ENCODE results near the gene SPATA31D4.

SPATA31D4 gene

GRCh38 chr9:81886665-81887064 lies 41.6 kb upstream of the SPATA31D4 start:
- H3K27me3 ChIP-seq (ENCODE audit: low read length): no peaks in the 10 kb centered on the region
- H3K4me2 ChIP-seq (ENCODE audit: low read depth, low read length, poor library complexity, severe bottlenecking): no peak overlapping the region
- no peaks in the 10 kb centered on the region for H3F3A ChIP-seq (ENCODE audit: insufficient read depth)
- TF ChIP-seq CTCF (IDR thresholded peaks at IDR 0.05; ENCODE audit: insufficient read depth, low read length, poor library complexity, severe bottlenecking) (no peak), EZH2phosphoT487 (conservative IDR thresholded peaks at IDR 0.05; ENCODE audit: low read length) (no peak)
- H3K36me3 ChIP-seq (ENCODE audit: low read length): no peaks in the 10 kb centered on the region
- H2AFZ ChIP-seq (ENCODE audit: low read depth, low read length, severe bottlenecking): no peak overlapping the region
- H3K9me2 ChIP-seq (replicated peaks; ENCODE audit: insufficient read depth, low read length): no peaks in the 10 kb centered on the region
- H3K9ac ChIP-seq (ENCODE audit: low read length): no peak overlapping the region
- no peaks in the 10 kb centered on the region for H4K20me1 ChIP-seq (ENCODE audit: low read depth, low read length)
- H3K27ac ChIP-seq (ENCODE audit: low read depth, low read length): no peak overlapping the region
- H3K4me3 ChIP-seq (ENCODE audit: insufficient read depth, low read length, poor library complexity, severe bottlenecking): no peak overlapping the region
- H3K9me3 ChIP-seq (ENCODE audit: insufficient read depth, low read length): no peaks in the 10 kb centered on the region
- H3K79me2 ChIP-seq (ENCODE audit: insufficient read depth, low read length): no peaks in the 10 kb centered on the region

DNA sequence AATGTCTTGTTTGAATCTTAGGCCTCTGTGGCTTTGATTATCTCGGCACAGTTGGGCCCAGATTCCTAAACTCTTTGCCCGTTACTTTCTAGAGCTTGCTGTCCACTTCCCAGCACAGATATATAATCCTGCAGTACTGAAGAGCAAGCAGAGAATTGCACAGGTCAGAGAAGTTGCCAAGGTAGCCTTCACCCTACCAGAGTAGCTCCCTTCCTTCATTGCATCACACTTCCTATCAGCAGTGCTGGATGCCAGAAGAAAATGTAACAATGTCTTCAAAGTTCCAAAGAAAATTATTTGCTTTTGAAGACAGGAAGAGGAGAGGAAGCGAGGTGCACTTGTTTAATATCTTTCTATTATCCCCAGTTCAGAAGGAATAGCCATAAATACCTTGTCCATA lies 38.1 kb upstream of the SPATA31D4 start:
- Histone ChIP-seq H3F3A (ENCODE audit: insufficient read depth) (no peaks in the 10 kb centered on the region), H4K20me1 (ENCODE audit: low read depth, low read length) (no peaks in the 10 kb centered on the region), H2AFZ (ENCODE audit: low read depth, low read length, severe bottlenecking) (no peak overlapping the region), H3K4me2 (ENCODE audit: low read depth, low read length, poor library complexity, severe bottlenecking) (no peak overlapping the region), H3K27me3 (ENCODE audit: low read length) (no peaks in the 10 kb centered on the region), H3K4me3 (ENCODE audit: insufficient read depth, low read length, poor library complexity, severe bottlenecking) (no peak overlapping the region), H3K27ac (ENCODE audit: low read depth, low read length) (no peak overlapping the region), H3K9ac (ENCODE audit: low read length) (no peak overlapping the region), H3K9me3 (ENCODE audit: insufficient read depth, low read length) (no peaks in the 10 kb centered on the region), H3K36me3 (ENCODE audit: low read length) (no peaks in the 10 kb centered on the region), H3K9me2 (replicated peaks; ENCODE audit: insufficient read depth, low read length) (no peaks in the 10 kb centered on the region), H3K79me2 (ENCODE audit: insufficient read depth, low read length) (no peaks in the 10 kb centered on the region)
- TF ChIP-seq CTCF (IDR thresholded peaks at IDR 0.05; ENCODE audit: insufficient read depth, low read length, poor library complexity, severe bottlenecking) (no peak), EZH2phosphoT487 (conservative IDR thresholded peaks at IDR 0.05; ENCODE audit: low read length) (no peak)

GRCh38 chr9:81892440-81892839 lies 35.8 kb upstream of the SPATA31D4 start:
- Histone ChIP-seq H3K4me3 (ENCODE audit: insufficient read depth, low read length, poor library complexity, severe bottlenecking) (no peak overlapping the region), H3K79me2 (ENCODE audit: insufficient read depth, low read length) (no peaks in the 10 kb centered on the region), H3K9me3 (ENCODE audit: insufficient read depth, low read length) (no peaks in the 10 kb centered on the region), H3K4me2 (ENCODE audit: low read depth, low read length, poor library complexity, severe bottlenecking) (no peak overlapping the region), H3K27me3 (ENCODE audit: low read length) (no peaks in the 10 kb centered on the region), H3K9me2 (replicated peaks; ENCODE audit: insufficient read depth, low read length) (no peaks in the 10 kb centered on the region), H3K9ac (ENCODE audit: low read length) (no peak overlapping the region), H3F3A (ENCODE audit: insufficient read depth) (no peaks in the 10 kb centered on the region), H3K27ac (ENCODE audit: low read depth, low read length) (no peak overlapping the region), H2AFZ (ENCODE audit: low read depth, low read length, severe bottlenecking) (no peak overlapping the region), H3K36me3 (ENCODE audit: low read length) (no peaks in the 10 kb centered on the region), H4K20me1 (ENCODE audit: low read depth, low read length) (no peaks in the 10 kb centered on the region)
- TF ChIP-seq CTCF (IDR thresholded peaks at IDR 0.05; ENCODE audit: insufficient read depth, low read length, poor library complexity, severe bottlenecking) (no peak), EZH2phosphoT487 (conservative IDR thresholded peaks at IDR 0.05; ENCODE audit: low read length) (no peak)

All from SU-DHL-6 (cell line).